AG20443 (cell line): ENCODE results near the gene KCNK2.

Experiments
- DNase-seq: peaks from one replicate; pipeline ENCODE4 v3.0.0; 2012; ENCODE audit warnings: low spot score, mixed read lengths

Gene KCNK2

GRCh38 chr1:215095524-215095923 is 13.0 kb downstream of the KCNK2 start:
- DNase-seq, result no peak

GRCh38 chr1:215101511-215101910 is 19.0 kb downstream of the KCNK2 start:
- no peak for DNase-seq

- DNase-seq, result no peak
Observed at GRCh38 chr1:215104283-215104682, 21.7 kb downstream of the KCNK2 start.

- DNase-seq, result no peak
Observed at GRCh38 chr1:215106067-215106466, 23.5 kb downstream of the KCNK2 start.

- DNase-seq, result no peak
Observed at GRCh38 chr1:215109171-215109570, 26.6 kb downstream of the KCNK2 start.

GRCh38 chr1:215111916-215112315 is 29.4 kb downstream of the KCNK2 start:
- no peak for DNase-seq

- no peak for DNase-seq
Observed at GRCh38 chr1:215113776-215114153, 31.2 kb downstream of the KCNK2 start.

GRCh38 chr1:215114154-215114933 is 31.8 kb downstream of the KCNK2 start:
- DNase-seq, result peak; percentile 48

GRCh38 chr1:215115760-215116159 is 33.2 kb downstream of the KCNK2 start:
- DNase-seq, result no peak

GRCh38 chr1:215118081-215118480 is 35.5 kb downstream of the KCNK2 start:
- no peak for DNase-seq

GRCh38 chr1:215119056-215119455 is 36.5 kb downstream of the KCNK2 start:
- DNase-seq, result no peak

- peak; percentile 48 for DNase-seq
Observed at GRCh38 chr1:215119719-215120365, 37.3 kb downstream of the KCNK2 start.

GRCh38 chr1:215128504-215128903 is 46.0 kb downstream of the KCNK2 start:
- DNase-seq, result no peak

- no peak for DNase-seq
Observed at GRCh38 chr1:215131291-215131690, 48.8 kb downstream of the KCNK2 start.

GRCh38 chr1:215132156-215132555 is 49.6 kb downstream of the KCNK2 start:
- DNase-seq, result no peak

- DNase-seq, result no peak
Observed at GRCh38 chr1:215133532-215133931, 51.0 kb downstream of the KCNK2 start.

- no peak for DNase-seq
Observed at GRCh38 chr1:215137985-215138384, 55.4 kb downstream of the KCNK2 start.

- no peak for DNase-seq
Observed at GRCh38 chr1:215140135-215140534, 57.6 kb downstream of the KCNK2 start.

- DNase-seq, result no peak
Observed at GRCh38 chr1:215141460-215141859, 58.9 kb downstream of the KCNK2 start.

- no peak for DNase-seq
Observed at GRCh38 chr1:215143497-215143896, 61.0 kb downstream of the KCNK2 start.

- peak; percentile 8 for DNase-seq
Observed at GRCh38 chr1:215146240-215146975, 63.9 kb downstream of the KCNK2 start.

GRCh38 chr1:215147024-215147423 is 64.5 kb downstream of the KCNK2 start:
- DNase-seq, result no peak
